ENCODE results near the gene LRFN3.
A peak's percentile ranks its signal among the peaks of the same experiment; 100 is the strongest.

Gene LRFN3

DNA sequence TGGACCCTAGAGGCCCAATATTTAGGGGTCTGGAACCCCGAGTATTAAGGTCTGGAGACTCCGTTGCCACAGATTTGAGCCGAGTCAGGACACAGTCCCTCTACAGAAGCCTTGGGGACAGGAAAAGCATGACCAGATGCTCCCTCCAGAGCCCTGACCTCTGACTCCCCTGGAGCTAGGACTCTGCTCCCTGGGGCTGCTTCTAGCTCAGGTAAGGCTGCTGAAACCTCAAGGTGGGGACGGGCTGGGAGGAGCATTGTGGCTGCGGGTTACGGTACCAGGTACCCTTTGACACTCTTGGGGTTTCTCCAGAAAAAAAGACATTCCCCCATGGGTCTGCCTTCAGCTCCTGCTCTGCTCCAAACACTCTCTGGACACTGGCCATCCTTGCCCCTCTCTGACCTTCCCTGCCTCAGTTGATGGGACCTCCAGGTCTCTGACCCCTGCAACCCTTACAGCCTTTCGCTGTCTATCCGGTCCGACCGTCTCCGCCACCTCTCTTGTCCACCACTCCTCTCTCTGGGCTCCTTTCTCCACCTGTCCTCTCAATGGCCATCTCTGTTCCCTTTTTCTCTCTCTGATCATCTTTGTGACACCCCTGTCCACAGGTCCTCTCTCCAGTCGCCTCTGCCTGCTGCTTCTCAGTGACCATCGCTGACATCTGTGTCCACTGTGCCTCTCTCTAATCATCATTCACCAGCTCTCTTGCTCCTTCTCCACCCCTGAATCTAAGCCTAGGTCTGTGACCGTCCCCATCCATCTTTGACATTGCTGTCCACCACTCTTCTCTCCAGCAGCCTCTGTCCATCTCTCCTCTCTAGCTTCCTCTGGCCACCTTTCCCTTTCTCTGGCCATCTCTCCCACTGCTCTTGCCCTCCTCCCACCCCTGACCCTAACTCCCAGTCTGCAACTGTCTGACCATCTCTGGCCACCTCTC, 1.4 kb downstream of the LRFN3 start:
- Histone ChIP-seq H3K9me3 (ENCODE audit: control extremely low read depth in 1 of 5, control insufficient read depth in 4 of 5, insufficient read depth in 2 of 5, low read depth in 1 of 5, low read length in 4 of 5) (no peaks in the 10 kb centered on the region), H3K4me1 (ENCODE audit: control extremely low read depth in 1 of 4, control insufficient read depth in 4 of 4, insufficient read depth in 4 of 4, low read length in 3 of 4) (peaks cover 0 to 22% (median 14%) of the 10 kb centered on the region in 4 experiments), H3K27ac (ENCODE audit: insufficient read depth in 1 of 2, low read depth in 1 of 2, low read length in 2 of 2, poor library complexity in 1 of 2, severe bottlenecking in 2 of 2) (no peak overlapping the region), H3K4me3 (ENCODE audit: control insufficient read depth in 1 of 7, extremely low read depth in 1 of 7, insufficient read depth in 4 of 7, low read depth in 2 of 7, low read length in 6 of 7) (peak overlapping the region in 1 of 7 experiments; percentile 68), H3K36me3 (ENCODE audit: control insufficient read depth in 4 of 4, insufficient read depth in 4 of 4, low read length in 3 of 4) (no peaks in the 10 kb centered on the region), H3K27me3 (replicated peaks in 2 of 5; ENCODE audit: control insufficient read depth in 4 of 5, insufficient read depth in 5 of 5, low read length in 4 of 5) (peaks cover 0 to 15% (median 0%) of the 10 kb centered on the region in 5 experiments)
- DNase-seq: no peak
- WGBS (ENCODE audit: insufficient coverage): 89% methylated on average over 14 of the region's 14 CpGs
- CTCF ChIA-PET: interaction anchor here (1.2 to 1.6 kb wide), 2 partner anchors 8 to 23 kb away, joined by 3 read pairs; no protein-coding TSS in a partner anchor
- POLR2A ChIA-PET: interaction anchor here (0.6 kb wide), 1 partner anchor 325 kb away, joined by 3 read pairs; the partner anchor contains the start of gene HAUS5

DNA sequence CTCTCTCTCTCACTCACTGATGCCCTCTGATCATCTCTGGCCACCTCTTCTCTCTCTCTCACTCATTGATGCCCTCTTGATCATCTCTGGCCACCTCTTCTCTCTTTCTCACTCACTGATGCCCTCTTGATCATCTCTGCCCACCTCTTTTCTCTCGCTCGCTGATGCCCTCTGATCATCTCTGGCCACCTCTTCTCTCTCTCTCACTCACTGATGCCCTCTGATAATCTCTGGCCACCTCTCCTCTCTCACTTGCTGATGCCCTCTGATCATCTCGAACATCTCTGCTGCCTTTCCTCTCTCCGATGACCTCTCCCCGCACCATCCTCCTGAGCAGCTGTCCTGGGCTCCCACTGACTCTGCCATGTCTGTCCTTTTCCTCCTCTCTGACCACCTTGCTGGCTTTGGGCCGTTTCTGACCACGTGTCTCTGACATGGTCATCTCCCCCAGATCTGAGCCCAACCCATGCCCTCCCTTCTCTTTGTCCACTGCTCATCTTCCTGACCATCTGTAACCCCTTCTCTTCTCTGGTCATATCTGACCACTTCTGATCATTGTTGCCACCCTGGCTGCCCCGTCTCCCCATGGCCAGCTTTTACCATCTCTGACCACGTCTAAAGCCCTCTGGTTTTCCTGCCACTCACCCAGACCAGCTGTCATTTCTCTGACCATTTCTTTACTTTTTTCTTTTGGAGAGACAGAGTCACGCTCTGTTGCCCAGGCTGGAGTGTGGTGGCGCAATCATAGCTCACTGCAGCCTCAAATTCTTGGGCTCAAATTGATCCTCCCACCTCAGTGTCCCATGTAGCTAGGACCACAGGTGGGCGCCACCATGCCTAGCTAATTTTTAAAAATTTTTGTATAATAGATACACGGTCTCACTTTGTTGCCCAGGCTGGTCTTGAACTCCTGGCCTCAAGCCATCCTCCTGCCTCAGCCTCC, 2.4 kb downstream of the LRFN3 start:
- no peak overlapping the region for H3K27ac ChIP-seq (ENCODE audit: insufficient read depth in 1 of 2, low read depth in 1 of 2, low read length in 2 of 2, poor library complexity in 1 of 2, severe bottlenecking in 2 of 2)
- ChIA-PET POLR2A (no interaction called here), CTCF (interaction anchor here (0.9 to 1.6 kb wide), 2 partner anchors 22 to 47 kb away, joined by 3 read pairs; no protein-coding TSS in a partner anchor)
- H3K36me3 ChIP-seq (ENCODE audit: control insufficient read depth in 4 of 4, insufficient read depth in 4 of 4, low read length in 3 of 4): no peaks in the 10 kb centered on the region
- peaks cover 0 to 14% (median 0%) of the 10 kb centered on the region in 5 experiments for H3K27me3 ChIP-seq (replicated peaks in 2 of 5; ENCODE audit: control insufficient read depth in 4 of 5, insufficient read depth in 5 of 5, low read length in 4 of 5)
- 96% methylated on average over 12 of the region's 13 CpGs for WGBS (ENCODE audit: insufficient coverage)
- DNase-seq: no peak
- no peaks in the 10 kb centered on the region for H3K9me3 ChIP-seq (ENCODE audit: control extremely low read depth in 1 of 5, control insufficient read depth in 4 of 5, insufficient read depth in 2 of 5, low read depth in 1 of 5, low read length in 4 of 5)
- H3K4me1 ChIP-seq (ENCODE audit: control extremely low read depth in 1 of 4, control insufficient read depth in 4 of 4, insufficient read depth in 4 of 4, low read length in 3 of 4): peaks cover 0 to 22% (median 14%) of the 10 kb centered on the region in 4 experiments
- H3K4me3 ChIP-seq (ENCODE audit: control insufficient read depth in 1 of 7, extremely low read depth in 1 of 7, insufficient read depth in 4 of 7, low read depth in 2 of 7, low read length in 6 of 7): no peak overlapping the region

DNA sequence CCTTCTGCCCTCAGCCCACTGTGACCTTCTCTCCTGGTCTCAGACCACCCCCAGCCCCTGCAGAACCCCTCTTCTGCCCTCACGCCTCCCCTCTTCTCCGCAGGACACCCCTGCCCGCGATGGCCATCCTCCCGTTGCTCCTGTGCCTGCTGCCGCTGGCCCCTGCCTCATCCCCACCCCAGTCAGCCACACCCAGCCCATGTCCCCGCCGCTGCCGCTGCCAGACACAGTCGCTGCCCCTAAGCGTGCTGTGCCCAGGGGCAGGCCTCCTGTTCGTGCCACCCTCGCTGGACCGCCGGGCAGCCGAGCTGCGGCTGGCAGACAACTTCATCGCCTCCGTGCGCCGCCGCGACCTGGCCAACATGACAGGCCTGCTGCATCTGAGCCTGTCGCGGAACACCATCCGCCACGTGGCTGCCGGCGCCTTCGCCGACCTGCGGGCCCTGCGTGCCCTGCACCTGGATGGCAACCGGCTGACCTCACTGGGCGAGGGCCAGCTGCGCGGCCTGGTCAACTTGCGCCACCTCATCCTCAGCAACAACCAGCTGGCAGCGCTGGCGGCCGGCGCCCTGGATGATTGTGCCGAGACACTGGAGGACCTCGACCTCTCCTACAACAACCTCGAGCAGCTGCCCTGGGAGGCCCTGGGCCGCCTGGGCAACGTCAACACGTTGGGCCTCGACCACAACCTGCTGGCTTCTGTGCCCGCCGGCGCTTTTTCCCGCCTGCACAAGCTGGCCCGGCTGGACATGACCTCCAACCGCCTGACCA, 3.3 kb downstream of the LRFN3 start:
- DNase-seq: no peak
- Histone ChIP-seq H3K36me3 (ENCODE audit: control insufficient read depth in 4 of 4, insufficient read depth in 4 of 4, low read length in 3 of 4) (no peaks in the 10 kb centered on the region), H3K4me3 (ENCODE audit: control insufficient read depth in 1 of 7, extremely low read depth in 1 of 7, insufficient read depth in 4 of 7, low read depth in 2 of 7, low read length in 6 of 7) (no peak overlapping the region), H3K27ac (ENCODE audit: insufficient read depth in 1 of 2, low read depth in 1 of 2, low read length in 2 of 2, poor library complexity in 1 of 2, severe bottlenecking in 2 of 2) (no peak overlapping the region), H3K9me3 (ENCODE audit: control extremely low read depth in 1 of 5, control insufficient read depth in 4 of 5, insufficient read depth in 2 of 5, low read depth in 1 of 5, low read length in 4 of 5) (no peaks in the 10 kb centered on the region), H3K27me3 (replicated peaks in 2 of 5; ENCODE audit: control insufficient read depth in 4 of 5, insufficient read depth in 5 of 5, low read length in 4 of 5) (peaks cover 0 to 14% (median 0%) of the 10 kb centered on the region in 5 experiments), H3K4me1 (ENCODE audit: control extremely low read depth in 1 of 4, control insufficient read depth in 4 of 4, insufficient read depth in 4 of 4, low read length in 3 of 4) (peaks cover 0 to 22% (median 14%) of the 10 kb centered on the region in 4 experiments)
- CTCF ChIA-PET: interaction anchor here (0.9 to 2.0 kb wide), 2 partner anchors 48 to 58 kb away, joined by 3 to 9 read pairs; no protein-coding TSS in a partner anchor
- WGBS (ENCODE audit: insufficient coverage): 97% methylated on average over 49 of the region's 55 CpGs
- POLR2A ChIA-PET: no interaction called here

DNA sequence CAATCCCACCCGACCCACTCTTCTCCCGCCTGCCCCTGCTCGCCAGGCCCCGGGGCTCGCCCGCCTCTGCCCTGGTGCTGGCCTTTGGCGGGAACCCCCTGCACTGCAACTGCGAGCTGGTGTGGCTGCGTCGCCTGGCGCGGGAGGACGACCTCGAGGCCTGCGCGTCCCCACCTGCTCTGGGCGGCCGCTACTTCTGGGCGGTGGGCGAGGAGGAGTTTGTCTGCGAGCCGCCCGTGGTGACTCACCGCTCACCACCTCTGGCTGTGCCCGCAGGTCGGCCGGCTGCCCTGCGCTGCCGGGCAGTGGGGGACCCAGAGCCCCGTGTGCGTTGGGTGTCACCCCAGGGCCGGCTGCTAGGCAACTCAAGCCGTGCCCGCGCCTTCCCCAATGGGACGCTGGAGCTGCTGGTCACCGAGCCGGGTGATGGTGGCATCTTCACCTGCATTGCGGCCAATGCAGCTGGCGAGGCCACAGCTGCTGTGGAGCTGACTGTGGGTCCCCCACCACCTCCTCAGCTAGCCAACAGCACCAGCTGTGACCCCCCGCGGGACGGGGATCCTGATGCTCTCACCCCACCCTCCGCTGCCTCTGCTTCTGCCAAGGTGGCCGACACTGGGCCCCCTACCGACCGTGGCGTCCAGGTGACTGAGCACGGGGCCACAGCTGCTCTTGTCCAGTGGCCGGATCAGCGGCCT, 4.1 kb downstream of the LRFN3 start:
- no peak for DNase-seq
- no peak overlapping the region for H3K27ac ChIP-seq (ENCODE audit: insufficient read depth in 1 of 2, low read depth in 1 of 2, low read length in 2 of 2, poor library complexity in 1 of 2, severe bottlenecking in 2 of 2)
- H3K4me1 ChIP-seq (ENCODE audit: control extremely low read depth in 1 of 4, control insufficient read depth in 4 of 4, insufficient read depth in 4 of 4, low read length in 3 of 4): peaks cover 0 to 20% (median 14%) of the 10 kb centered on the region in 4 experiments
- POLR2A ChIA-PET: no interaction called here
- WGBS (ENCODE audit: insufficient coverage): 97% methylated on average over 45 of the region's 51 CpGs
- CTCF ChIA-PET: interaction anchor here (2.0 kb wide), 1 partner anchor 59 kb away, joined by 9 read pairs; no protein-coding TSS in a partner anchor
- H3K9me3 ChIP-seq (ENCODE audit: control extremely low read depth in 1 of 5, control insufficient read depth in 4 of 5, insufficient read depth in 2 of 5, low read depth in 1 of 5, low read length in 4 of 5): no peaks in the 10 kb centered on the region
- no peak overlapping the region for H3K4me3 ChIP-seq (ENCODE audit: control insufficient read depth in 1 of 7, extremely low read depth in 1 of 7, insufficient read depth in 4 of 7, low read depth in 2 of 7, low read length in 6 of 7)
- H3K27me3 ChIP-seq (replicated peaks in 2 of 5; ENCODE audit: control insufficient read depth in 4 of 5, insufficient read depth in 5 of 5, low read length in 4 of 5): peaks cover 0 to 14% (median 0%) of the 10 kb centered on the region in 5 experiments
- H3K36me3 ChIP-seq (ENCODE audit: control insufficient read depth in 4 of 4, insufficient read depth in 4 of 4, low read length in 3 of 4): no peaks in the 10 kb centered on the region

DNA sequence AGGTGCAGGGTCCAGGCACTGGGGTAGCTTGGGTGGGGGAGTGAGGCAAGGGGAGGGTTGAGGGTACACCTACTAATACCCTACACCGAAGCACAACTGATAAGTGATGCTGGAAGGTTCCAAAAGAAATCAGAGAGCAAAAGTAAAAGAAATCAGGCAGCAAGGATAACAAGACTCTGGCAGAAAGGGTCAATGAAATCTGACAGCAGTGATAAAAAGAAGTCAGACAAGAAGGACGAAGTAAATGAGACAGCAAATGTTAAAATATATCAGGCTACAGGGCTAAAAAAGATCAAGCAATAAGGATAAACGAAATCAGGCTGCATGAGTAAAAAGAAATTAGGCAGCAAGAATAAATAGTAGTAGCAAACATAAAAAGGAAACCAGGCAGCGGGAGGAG, 4.7 kb downstream of the LRFN3 start:
- Histone ChIP-seq H3K27me3 (replicated peaks in 2 of 5; ENCODE audit: control insufficient read depth in 4 of 5, insufficient read depth in 5 of 5, low read length in 4 of 5) (peaks cover 0 to 14% (median 0%) of the 10 kb centered on the region in 5 experiments), H3K9me3 (ENCODE audit: control extremely low read depth in 1 of 5, control insufficient read depth in 4 of 5, insufficient read depth in 2 of 5, low read depth in 1 of 5, low read length in 4 of 5) (no peaks in the 10 kb centered on the region), H3K4me3 (ENCODE audit: control insufficient read depth in 1 of 7, extremely low read depth in 1 of 7, insufficient read depth in 4 of 7, low read depth in 2 of 7, low read length in 6 of 7) (no peak overlapping the region), H3K4me1 (ENCODE audit: control extremely low read depth in 1 of 4, control insufficient read depth in 4 of 4, insufficient read depth in 4 of 4, low read length in 3 of 4) (peaks cover 0 to 15% (median 9%) of the 10 kb centered on the region in 4 experiments), H3K27ac (ENCODE audit: insufficient read depth in 1 of 2, low read depth in 1 of 2, low read length in 2 of 2, poor library complexity in 1 of 2, severe bottlenecking in 2 of 2) (no peak overlapping the region), H3K36me3 (ENCODE audit: control insufficient read depth in 4 of 4, insufficient read depth in 4 of 4, low read length in 3 of 4) (no peaks in the 10 kb centered on the region)
- 81% methylated on average over 4 of the region's 4 CpGs for WGBS (ENCODE audit: insufficient coverage)
- POLR2A ChIA-PET: no interaction called here
- no peak for DNase-seq
- CTCF ChIA-PET: interaction anchor here (2.0 kb wide), 1 partner anchor 59 kb away, joined by 9 read pairs; no protein-coding TSS in a partner anchor

DNA sequence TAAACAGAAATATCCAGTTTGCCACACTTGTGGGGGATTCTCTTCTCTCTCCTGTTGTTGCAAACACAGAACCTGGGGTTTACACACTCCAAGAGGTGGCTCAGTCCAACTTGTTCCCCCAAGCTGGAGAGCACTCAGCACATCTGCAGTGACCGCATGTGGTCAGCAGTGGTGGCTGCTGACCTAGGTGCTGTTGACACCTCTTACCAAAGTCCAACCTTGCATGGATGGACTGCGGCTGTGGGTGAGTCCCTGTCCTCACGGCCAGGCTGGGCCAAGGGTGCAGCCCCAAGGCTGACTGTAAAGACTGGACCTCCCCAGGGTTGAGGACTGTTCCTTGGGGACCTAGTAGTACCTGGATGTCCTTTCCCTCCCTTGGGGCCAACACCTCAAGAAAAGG, 6.1 kb downstream of the LRFN3 start:
- ChIA-PET CTCF (no interaction called here), POLR2A (no interaction called here)
- no peaks in the 10 kb centered on the region for H3K9me3 ChIP-seq (ENCODE audit: control extremely low read depth in 1 of 5, control insufficient read depth in 4 of 5, insufficient read depth in 2 of 5, low read depth in 1 of 5, low read length in 4 of 5)
- H3K36me3 ChIP-seq (ENCODE audit: control insufficient read depth in 4 of 4, insufficient read depth in 4 of 4, low read length in 3 of 4): no peaks in the 10 kb centered on the region
- 100% methylated on average over 2 of the region's 3 CpGs for WGBS (ENCODE audit: insufficient coverage)
- no peak overlapping the region for H3K27ac ChIP-seq (ENCODE audit: insufficient read depth in 1 of 2, low read depth in 1 of 2, low read length in 2 of 2, poor library complexity in 1 of 2, severe bottlenecking in 2 of 2)
- no peak for DNase-seq
- peaks cover 0 to 8% (median 0%) of the 10 kb centered on the region in 5 experiments for H3K27me3 ChIP-seq (replicated peaks in 2 of 5; ENCODE audit: control insufficient read depth in 4 of 5, insufficient read depth in 5 of 5, low read length in 4 of 5)
- H3K4me1 ChIP-seq (ENCODE audit: control extremely low read depth in 1 of 4, control insufficient read depth in 4 of 4, insufficient read depth in 4 of 4, low read length in 3 of 4): peaks cover 0 to 11% (median 2%) of the 10 kb centered on the region in 4 experiments
- H3K4me3 ChIP-seq (ENCODE audit: control insufficient read depth in 1 of 7, extremely low read depth in 1 of 7, insufficient read depth in 4 of 7, low read depth in 2 of 7, low read length in 6 of 7): no peak overlapping the region

Measured in common myeloid progenitor, CD34-positive (primary cell).